Pancreas (tissue), 10 donors: ENCODE measurements around the gene NACC2. TPM values are rescaled to one million over a fixed set of nuclear protein-coding genes. Genes with fewer than 3 reads are reported as not detected.

Source experiments
- ATAC-seq, 4 donors: fragments of 200-7000 bp; cut with Tn5 transposase; one replicate each; pipeline versions ENCODE4 v1.8.0 to v1.9.1; 2020; ENCODE audit warnings: mild to moderate bottlenecking in 4 of 4, moderate library complexity in 4 of 4
- DNase-seq, 6 donors: peaks; one replicate each; pipeline ENCODE4 v3.0.0-alpha.2; 2020
- FAIRE-seq: peaks from 2 replicates; lab custom pipeline; 2012; peaks lifted over from hg19 to GRCh38; lab: Jason Lieb, UNC
- H3K27ac ChIP-seq, 4 donors: fragments of 200-600 bp; sonication (generic); 1 replicate in 3 of 4; 2 replicates in 1 of 4; pipeline versions ENCODE4 v1.5.0 to v1.8.0; 2020
- H3K27me3 ChIP-seq, 4 donors: fragments of 200-600 bp; one replicate each; pipeline ENCODE4 v1.8.0; 2021
- H3K36me3 ChIP-seq, 3 donors: fragments of 200-600 bp; sonication (generic) in 1 of 3; one replicate each; pipeline versions ENCODE4 v1.5.0 to v1.8.0; 2020 to 2021
- H3K4me1 ChIP-seq, 3 donors: fragments of 200-600 bp; one replicate each; pipeline ENCODE4 v1.8.0; 2021
- H3K4me3 ChIP-seq, 4 donors: fragments of 200-600 bp; sonication (generic) in 2 of 4; one replicate each; pipeline versions ENCODE4 v1.5.0 to v1.8.0; 2020 to 2021
- H3K9me3 ChIP-seq, 4 donors: fragments of 200-600 bp; one replicate each; pipeline ENCODE4 v1.8.0; 2021
- CTCF ChIP-seq, 4 donors: fragments of 200-600 bp; sonication (generic) in 3 of 4; IDR thresholded peaks; one replicate each; pipeline versions ENCODE4 v1.5.0 to v1.8.0; 2021; ENCODE audit warnings: antibody characterized with exemption in 4 of 4
- WGBS, 2 donors: extraction: QIAGEN DNeasy Blood & Tissue Kit; methylation state at CpG; one replicate each; pipeline ENCODE4 v1.1.7; 2013; 5-methylcytosine and 5-hydroxymethylcytosine counted together
- intact Hi-C, 3 donors: fragments of 100-400 bp; cut with DNase I; formaldehyde crosslinking; loops; one replicate each; pipeline versions ENCODE4 v1.11.1 to v1.14.2; 2022
- polyA plus RNA-seq, 2 donors: library from polyadenylated mRNA; stranded (reverse); fragments of 200-250 nt; gene quantifications; one replicate each; pipeline ENCODE4 v1.2.3, GENCODE V29; 2013
- total RNA-seq, 6 donors: library from RNA; stranded (reverse); fragmentation: NEBNext Ultra II Directional in 4 of 6; extraction: Animal tissue kit (Norgen Biotek cat#: 25700) in 4 of 6; gene quantifications; one replicate each; pipeline versions ENCODE4 v1.2.1 to v1.2.4, GENCODE V29; 2021 to 2023
- donor health status: healthy with polysubstance abuse.
- donor health status: DM: no; HTN: no; CAD: no; lungs with moderate emphysema.
- donor health status: DM: no; HTN: no; CAD: no.
- donor health status: control.
- donor health status: control.
- donor health status: Bipolar disorder and iron deficiency.
- donor health status: DM: yes; HTN: yes; CAD: no.
- donor health status: DM: no; HTN: no; CAD: no.
- donor health status: DM: no; HTN: no; CAD: no.
- donor health status: DM: yes; HTN: yes; CAD: no.

NACC2 gene
- total and polyA plus RNA-seq, 8 donors: 4.3 to 12.4 (median 8.2) TPM

DNA sequence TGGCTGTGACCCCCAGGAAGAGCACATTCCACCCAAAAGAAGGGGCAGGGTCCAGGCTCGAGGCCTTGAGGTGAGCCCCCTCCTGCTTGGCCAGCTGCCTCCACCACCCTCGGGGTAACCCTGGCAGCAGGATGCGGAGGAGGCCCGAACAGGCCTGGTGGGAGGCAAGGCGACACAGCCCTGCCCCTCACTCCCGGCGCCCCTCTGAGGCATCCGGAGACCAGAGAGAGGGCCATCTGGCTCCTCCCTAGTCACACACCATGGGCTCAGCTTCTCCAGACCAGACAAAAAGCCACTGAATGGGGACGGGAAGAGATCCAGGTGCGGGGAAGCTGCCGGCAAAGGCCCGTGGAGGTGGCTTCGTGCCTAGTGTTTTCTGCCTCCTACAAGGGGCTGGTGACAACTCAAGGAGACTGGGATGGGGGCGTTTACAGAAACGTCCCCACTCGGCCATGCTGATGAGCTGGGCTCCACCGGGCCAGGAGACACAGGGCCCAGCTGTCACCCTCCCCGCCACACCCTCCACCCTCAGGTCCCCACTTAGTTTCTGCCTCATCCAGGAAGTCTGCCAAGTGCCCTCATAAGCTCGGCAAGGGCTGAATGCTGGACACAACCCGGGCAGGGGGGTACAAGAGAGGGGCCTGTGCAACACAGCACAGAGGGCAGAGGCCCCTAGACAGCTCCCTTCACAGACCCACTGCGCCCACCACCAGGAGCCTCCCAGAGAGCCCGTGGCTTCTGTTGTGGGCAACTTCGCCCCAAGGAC lies 41.9 kb downstream of the NACC2 start:
- Histone ChIP-seq H3K27ac (peak overlapping the region; percentile 75 to 81 (median 78)), H3K4me3 (peak overlapping the region in 2 of 4 donors; percentile 12 to 20), H3K4me1 (peaks cover 13 to 20% (median 16%) of the 10 kb centered on the region in 3 donors), H3K9me3 (no peaks in the 10 kb centered on the region), H3K27me3 (no peaks in the 10 kb centered on the region), H3K36me3 (peaks cover 0 to 7% (median 0%) of the 10 kb centered on the region in 3 donors)
- 42 to 44% methylated on average over 23 of the region's 23 CpGs for WGBS, 2 donors
- intact Hi-C loops: no loop called here
- DNase-seq (peak in 3 of 6 donors; percentile 18 to 60 (median 48)), FAIRE-seq (no peak), ATAC-seq (peak in 1 of 4 donors; percentile 4)
- TF ChIP-seq CTCF (IDR thresholded peaks at IDR 0.05): no peak

DNA sequence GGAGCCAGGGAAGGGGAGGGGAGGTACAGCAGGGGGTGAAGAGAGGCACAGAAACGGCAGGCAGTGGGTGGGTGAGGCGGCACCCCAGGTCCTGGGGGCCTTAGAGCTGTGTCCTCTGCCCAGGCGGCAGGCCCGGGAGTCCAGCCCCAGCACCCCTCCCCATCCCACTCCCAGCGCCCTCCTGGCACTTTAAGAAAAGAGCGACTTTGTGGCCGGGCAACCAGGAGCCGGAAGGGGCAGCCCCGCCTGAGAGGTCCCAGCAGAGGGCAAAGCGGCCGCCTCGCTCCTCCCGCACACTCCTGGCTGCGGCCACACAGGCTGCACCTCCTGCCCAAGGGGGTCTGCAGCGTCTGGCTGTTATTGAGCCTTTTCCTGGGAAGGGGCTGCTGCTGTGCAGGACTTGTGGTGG lies 42.6 kb downstream of the NACC2 start:
- Histone ChIP-seq H3K27ac (peak overlapping the region; percentile 75 to 81 (median 78)), H3K4me3 (peak overlapping the region in 2 of 4 donors; percentile 20 to 55), H3K9me3 (no peaks in the 10 kb centered on the region), H3K36me3 (peaks cover 0 to 7% (median 0%) of the 10 kb centered on the region in 3 donors), H3K4me1 (peaks cover 13 to 20% (median 16%) of the 10 kb centered on the region in 3 donors), H3K27me3 (no peaks in the 10 kb centered on the region)
- FAIRE-seq (no peak), ATAC-seq (peak; percentile 19 to 51 (median 42)), DNase-seq (peak in 4 of 6 donors; percentile 44 to 79 (median 56))
- intact Hi-C loops: no loop called here
- 55 to 57% methylated on average over 10 to 15 of the region's 15 CpGs for WGBS, 2 donors
- no peak for TF ChIP-seq CTCF (IDR thresholded peaks at IDR 0.05)

DNA sequence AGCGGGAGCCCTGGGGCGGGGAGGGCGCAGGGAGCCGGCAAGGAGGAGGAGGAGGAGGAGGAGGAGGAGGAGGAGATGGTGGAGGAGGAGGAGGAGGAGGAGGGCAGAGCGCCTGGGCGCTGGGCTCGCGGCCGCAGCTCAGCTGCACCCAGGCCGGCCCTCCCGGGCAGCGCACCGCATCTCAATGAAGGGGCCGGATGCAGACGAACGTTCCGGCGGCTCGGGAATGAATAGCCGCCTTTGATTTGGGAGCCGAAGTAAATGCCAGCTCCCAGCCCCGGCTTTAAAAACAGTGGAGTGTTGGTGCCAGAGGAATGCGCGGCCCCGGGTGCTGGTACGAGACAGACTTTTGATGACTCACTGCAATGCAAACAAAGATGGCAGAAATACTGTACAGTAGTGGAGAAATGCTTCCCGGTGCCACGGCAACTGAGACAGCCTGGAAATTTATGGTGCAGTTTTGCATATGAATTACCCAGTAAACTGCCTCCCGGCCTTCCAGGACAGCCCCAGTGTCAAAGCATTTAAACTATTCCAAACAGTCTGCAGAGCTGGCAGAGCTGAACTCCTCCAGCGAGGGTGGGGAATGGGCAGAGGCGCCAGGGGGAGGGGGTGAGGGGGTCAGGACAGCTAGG lies 43.1 kb downstream of the NACC2 start:
- 1 to 2% methylated on average over 26 to 31 of the region's 31 CpGs for WGBS, 2 donors
- H3K4me1 ChIP-seq: peaks cover 13 to 20% (median 16%) of the 10 kb centered on the region in 3 donors
- H3K9me3 ChIP-seq: no peaks in the 10 kb centered on the region
- no peaks in the 10 kb centered on the region for H3K27me3 ChIP-seq
- peak; percentile 81 to 91 (median 86) for ATAC-seq
- H3K27ac ChIP-seq: peak overlapping the region; percentile 75 to 81 (median 78)
- intact Hi-C loops: no loop called here
- peak overlapping the region; percentile 33 to 55 (median 38) for H3K4me3 ChIP-seq
- peak; percentile 90 for FAIRE-seq
- peaks cover 0 to 7% (median 0%) of the 10 kb centered on the region in 3 donors for H3K36me3 ChIP-seq
- TF ChIP-seq CTCF (IDR thresholded peaks at IDR 0.05): no peak
- DNase-seq: peak; percentile 72 to 85 (median 77)

GRCh38 chr9:136051453-136051836 lies 43.6 kb downstream of the NACC2 start:
- no peak for FAIRE-seq
- WGBS, 2 donors: 0 to 2% methylated on average over 20 to 47 of the region's 47 CpGs
- peak; percentile 20 to 54 (median 26) for ATAC-seq
- H3K9me3 ChIP-seq: no peaks in the 10 kb centered on the region
- peak overlapping the region; percentile 33 to 55 (median 38) for H3K4me3 ChIP-seq
- peaks cover 0 to 7% (median 0%) of the 10 kb centered on the region in 3 donors for H3K36me3 ChIP-seq
- no peaks in the 10 kb centered on the region for H3K27me3 ChIP-seq
- DNase-seq: peak in 2 of 6 donors; percentile 35 to 41
- peak overlapping the region; percentile 75 to 81 (median 78) for H3K27ac ChIP-seq
- intact Hi-C loops: no loop called here
- H3K4me1 ChIP-seq: peaks cover 13 to 20% (median 16%) of the 10 kb centered on the region in 3 donors
- TF ChIP-seq CTCF (IDR thresholded peaks at IDR 0.05): no peak
